HepG2 (cell line): ENCODE measurements around the gene SCAMP3. TPM values are rescaled to one million over a fixed set of nuclear protein-coding genes. Genes with fewer than 3 reads are reported as not detected.

Experiments used
- BATF2 ChIP-seq: sonication (generic); formaldehyde crosslinking; IDR thresholded peaks from 2 replicates; pipeline ENCODE4 v1.8.0; 2022; ENCODE audit warnings: mild to moderate bottlenecking, missing genetic modification reagents, moderate library complexity
- CEBPG ChIP-seq: IDR thresholded peaks from 2 replicates; pipeline ENCODE4 v1.6.1; 2016
- CENPX ChIP-seq: sonication (generic); formaldehyde crosslinking; IDR thresholded peaks from 2 replicates; pipeline ENCODE4 v1.9.0; 2021; ENCODE audit warnings: mild to moderate bottlenecking, missing genetic modification reagents, moderate library complexity
- ETV5 ChIP-seq: IDR thresholded peaks from 2 replicates; pipeline ENCODE4 v1.6.1; 2018; ENCODE audit warnings: missing biosample characterization, missing genetic modification reagents, inconsistent platforms, borderline replicate concordance
- FIP1L1 ChIP-seq: fragments of 200-400 bp; formaldehyde crosslinking; IDR thresholded peaks from 2 replicates; pipeline ENCODE4 v1.6.1; 2018; ENCODE audit warnings: low read depth, mild to moderate bottlenecking, low read length, moderate library complexity, borderline replicate concordance; ENCODE audit not compliant: insufficient read depth
- FOXK1 ChIP-seq: sonication (generic); formaldehyde crosslinking; IDR thresholded peaks from 2 replicates; pipeline ENCODE4 v1.4.0; 2020; ENCODE audit warnings: low read depth, missing genetic modification reagents, borderline replicate concordance
- MLLT10 ChIP-seq: sonication (generic); formaldehyde crosslinking; IDR thresholded peaks from 2 replicates; pipeline ENCODE4 v1.4.0; 2020; ENCODE audit warnings: missing genetic modification reagents
- MXD4 ChIP-seq: IDR thresholded peaks from 2 replicates; pipeline ENCODE4 v1.6.1; 2016; ENCODE audit warnings: mild to moderate bottlenecking, missing biosample characterization, missing genetic modification reagents
- NFE2L2 ChIP-seq: fragments of 150-350 bp; IDR thresholded peaks from 2 replicates; pipeline ENCODE4 v1.6.1; 2014; ENCODE audit warnings: low read length
- NKX3-1 ChIP-seq: sonication (generic); formaldehyde crosslinking; IDR thresholded peaks from 2 replicates; pipeline ENCODE4 v1.5.0; 2020; ENCODE audit warnings: missing genetic modification reagents
- PRDM4 ChIP-seq: sonication (generic); formaldehyde crosslinking; IDR thresholded peaks from 2 replicates; pipeline ENCODE4 v1.9.0; 2021; ENCODE audit warnings: missing genetic modification reagents, borderline replicate concordance
- REL ChIP-seq: sonication (generic); formaldehyde crosslinking; conservative IDR thresholded peaks from 2 replicates; pipeline ENCODE4 v1.8.0; 2022; ENCODE audit warnings: mild to moderate bottlenecking, missing genetic modification reagents, moderate library complexity
- RFXAP ChIP-seq: sonication (generic); formaldehyde crosslinking; IDR thresholded peaks from 2 replicates; pipeline ENCODE4 v1.4.0; 2020; ENCODE audit warnings: missing genetic modification reagents, borderline replicate concordance
- RORA ChIP-seq: sonication (generic); formaldehyde crosslinking; IDR thresholded peaks from 2 replicates; pipeline ENCODE4 v1.5.0; 2020; ENCODE audit warnings: mild to moderate bottlenecking, missing genetic modification reagents, moderate library complexity
- SAP130 ChIP-seq: IDR thresholded peaks from 2 replicates; pipeline ENCODE4 v1.6.1; 2016; ENCODE audit warnings: low read depth
- SMARCC2 ChIP-seq: fragments of 450-650 bp; IDR thresholded peaks from 2 replicates; pipeline ENCODE4 v1.6.1; 2017; ENCODE audit warnings: antibody characterized with exemption, mild to moderate bottlenecking
- TBX2 ChIP-seq: sonication (generic); formaldehyde crosslinking; IDR thresholded peaks from 2 replicates; pipeline ENCODE4 v1.5.0; 2020; ENCODE audit warnings: missing genetic modification reagents, mild to moderate bottlenecking, borderline replicate concordance
- TRIM22 ChIP-seq: fragments of 450-650 bp; IDR thresholded peaks from 2 replicates; pipeline ENCODE4 v1.6.1; 2017
- ZBTB7A ChIP-seq: sonication (generic); formaldehyde crosslinking; IDR thresholded peaks from 2 replicates; pipeline ENCODE4 v1.8.0; 2022; ENCODE audit warnings: mild to moderate bottlenecking, missing genetic modification reagents
- ZFP36L1 ChIP-seq: sonication (generic); formaldehyde crosslinking; IDR thresholded peaks from 2 replicates; pipeline ENCODE4 v1.8.0; 2022; ENCODE audit warnings: mild to moderate bottlenecking, missing genetic modification reagents, moderate library complexity
- ZNF136 ChIP-seq: sonication (generic); formaldehyde crosslinking; IDR thresholded peaks from 2 replicates; pipeline ENCODE4 v1.8.1; 2022; ENCODE audit warnings: low read depth, mild to moderate bottlenecking, moderate library complexity, missing genetic modification reagents
- ZNF503 ChIP-seq: sonication (generic); formaldehyde crosslinking; IDR thresholded peaks from 2 replicates; pipeline ENCODE4 v1.4.0; 2020; ENCODE audit warnings: missing genetic modification reagents
- ZNF562 ChIP-seq: sonication (generic); formaldehyde crosslinking; IDR thresholded peaks from 2 replicates; pipeline ENCODE4 v1.8.0; 2022; ENCODE audit warnings: missing genetic modification reagents, borderline replicate concordance
- ZNF576 ChIP-seq: sonication (generic); formaldehyde crosslinking; IDR thresholded peaks from 2 replicates; pipeline ENCODE4 v1.4.0; 2020; ENCODE audit warnings: mild to moderate bottlenecking, missing genetic modification reagents
- polyA plus RNA-seq, 8 experiments: library from polyadenylated mRNA; depleted of rRNA in 3 of 8; stranded (reverse) in 7 of 8; unstranded in 1 of 8; fragments of >200 nt; fragmentation: Illumina TruSeq in 4 of 8; extraction: Trizol in 4 of 8; gene quantifications; 2 replicates each; pipeline versions ENCODE4 v1.2.1 to v1.2.3, GENCODE V29; 2011 to 2016; ENCODE audit warnings: low read depth in 4 of 8, missing spikeins in 1 of 8, mixed read lengths in 1 of 8; ENCODE audit not compliant: insufficient read depth in 1 of 8
- total RNA-seq, 5 experiments: library from RNA; depleted of rRNA; stranded (reverse); fragments of >200 nt; fragmentation: Illumina TruSeq; extraction: Trizol; gene quantifications; 2 replicates each; pipeline ENCODE4 v1.2.3, GENCODE V29; 2016; ENCODE audit warnings: low read depth in 1 of 5

The SCAMP3 gene
- total and polyA plus RNA-seq, 2 of the 13 experiments (the other 11 are each of a cell fraction or from before 2014, with no cell fraction given): 46.8 to 83.3 TPM

GRCh38 chr1:155273343-155274245 is 11.4 kb upstream of the SCAMP3 start, which contains the start of gene CLK2 (continued):
- TF ChIP-seq TBX2 (CRISPR knock-in tag) (peak; percentile 69), MLLT10 (no peak), MXD4 (peak; percentile 86), NFE2L2 (no peak), SMARCC2 (no peak), REL (peak; percentile 83; the same call in 1 of the 2 replicates), TRIM22 (no peak), ZNF562 (no peak), ZNF136 (no peak), BATF2 (no peak), CENPX (CRISPR knock-in tag) (no peak), RORA (CRISPR knock-in tag) (no peak), SAP130 (peak; percentile 98), CEBPG (peak; percentile 25; the same call in 1 of the 2 replicates), ETV5 (peak; percentile 91), ZNF503 (CRISPR knock-in tag) (0 out of 2 replicates have a peak, but pooled peaks have one; percentile 12), ZNF576 (CRISPR knock-in tag) (no peak), FOXK1 (CRISPR knock-in tag) (peak; percentile 78; the same call in 1 of the 2 replicates), NKX3-1 (CRISPR knock-in tag) (no peak), ZFP36L1 (no peak), PRDM4 (no peak), RFXAP (CRISPR knock-in tag) (peak; percentile 73), FIP1L1 (no peak), ZBTB7A (peak; percentile 64; the same call in 1 of the 2 replicates)
